Stimulated activated CD4-positive, alpha-beta T cell treated with anti-CD3 and anti-CD28 coated beads, Interleukin-4, amount 100 ng/mL, for 4 hours (primary cell): ENCODE data around the gene EPHA7.

ENCODE experiments used
- DNase-seq, 2 experiments: peaks; one replicate each; pipeline ENCODE4 v3.0.0-alpha.2; 2020

EPHA7 gene

GRCh38 chr6:93392797-93393196, 26.6 kb downstream of the EPHA7 start:
- no peak for DNase-seq

- DNase-seq = no peak
Observed at GRCh38 chr6:93391965-93392364, 27.4 kb downstream of the EPHA7 start.

- DNase-seq = no peak
Observed at GRCh38 chr6:93389192-93389591, 30.2 kb downstream of the EPHA7 start.

- DNase-seq = no peak
Observed at GRCh38 chr6:93388070-93388469, 31.3 kb downstream of the EPHA7 start.

GRCh38 chr6:93376026-93376540, 43.3 kb downstream of the EPHA7 start:
- no peak for DNase-seq

- DNase-seq = no peak
Observed at GRCh38 chr6:93373445-93373844, 45.9 kb downstream of the EPHA7 start.

- no peak for DNase-seq
Observed at GRCh38 chr6:93371756-93372155, 47.6 kb downstream of the EPHA7 start.

- no peak for DNase-seq
Observed at GRCh38 chr6:93369586-93370134, 49.7 kb downstream of the EPHA7 start.

GRCh38 chr6:93366506-93366905, 52.9 kb downstream of the EPHA7 start:
- DNase-seq = no peak

GRCh38 chr6:93365445-93365844, 53.9 kb downstream of the EPHA7 start:
- DNase-seq = no peak

GRCh38 chr6:93358435-93358834, 60.9 kb downstream of the EPHA7 start:
- DNase-seq = no peak

GRCh38 chr6:93352604-93353003, 66.8 kb downstream of the EPHA7 start:
- DNase-seq = no peak

GRCh38 chr6:93351222-93351621, 68.1 kb downstream of the EPHA7 start:
- no peak for DNase-seq

GRCh38 chr6:93350774-93351173, 68.6 kb downstream of the EPHA7 start:
- no peak for DNase-seq

GRCh38 chr6:93344333-93344835, 75.0 kb downstream of the EPHA7 start:
- DNase-seq = no peak

- no peak for DNase-seq
Observed at GRCh38 chr6:93343476-93343875, 75.9 kb downstream of the EPHA7 start.

- no peak for DNase-seq
Observed at GRCh38 chr6:93341900-93342613, 77.3 kb downstream of the EPHA7 start.

GRCh38 chr6:93337772-93338394, 81.5 kb downstream of the EPHA7 start:
- DNase-seq = no peak

GRCh38 chr6:93337014-93337413, 82.3 kb downstream of the EPHA7 start:
- DNase-seq = no peak

- DNase-seq = no peak
Observed at GRCh38 chr6:93329301-93330000, 89.9 kb downstream of the EPHA7 start.

GRCh38 chr6:93327857-93328256, 91.5 kb downstream of the EPHA7 start:
- no peak for DNase-seq

- no peak for DNase-seq
Observed at GRCh38 chr6:93325761-93326160, 93.6 kb downstream of the EPHA7 start.

- DNase-seq = no peak
Observed at GRCh38 chr6:93323630-93324029, 95.7 kb downstream of the EPHA7 start.
